ENCODE results near the gene IFNAR2. TPM values are rescaled to one million over a fixed set of nuclear protein-coding genes. Genes with fewer than 3 reads are reported as not detected.

The IFNAR2 gene
- total RNA-seq, 1 experiment from 2014 or later, result 28.2 TPM

GRCh38 chr21:33211732-33212131 lies 18.0 kb upstream of the IFNAR2 start:
- intact Hi-C loops (cut with micrococcal nuclease; ENCODE audit: unreplicated experiment), result no loop called here
- no peak overlapping the region for H3K27ac ChIP-seq (ENCODE audit: low read depth, low read length, poor library complexity, severe bottlenecking)
- H3K9me3 ChIP-seq (ENCODE audit: low read depth, low read length, poor library complexity, severe bottlenecking), result no peaks in the 10 kb centered on the region
- TF ChIP-seq EZH2 (IDR thresholded peaks at IDR 0.05; ENCODE audit: borderline replicate concordance, low read depth, low read length, poor library complexity, severe bottlenecking), result no peak
- no peak for TF ChIP-seq CTCF (conservative IDR thresholded peaks at IDR 0.05; ENCODE audit: low read depth, low read length)
- no TSS peak for BruUV-seq (replicated peaks)
- H3K36me3 ChIP-seq (ENCODE audit: insufficient read depth, low read length, poor library complexity, severe bottlenecking), result no peaks in the 10 kb centered on the region
- POLR2A ChIA-PET (ENCODE audit: low non-redundant PET), result no interaction called here
- no peaks in the 10 kb centered on the region for H3K27me3 ChIP-seq (replicated peaks; ENCODE audit: insufficient read depth, low read depth, low read length, poor library complexity)
- H3K4me3 ChIP-seq (ENCODE audit: low read depth, low read length, poor library complexity, severe bottlenecking), result no peak overlapping the region
- DNase-seq (ENCODE audit: low spot score), result no peak
- CTCF ChIA-PET, result no interaction called here
- no peaks in the 10 kb centered on the region for H3K4me1 ChIP-seq (ENCODE audit: insufficient read depth, low read length, poor library complexity, severe bottlenecking)

- intact Hi-C loops (cut with micrococcal nuclease; ENCODE audit: unreplicated experiment), result no loop called here
- TF ChIP-seq EZH2 (IDR thresholded peaks at IDR 0.05; ENCODE audit: borderline replicate concordance, low read depth, low read length, poor library complexity, severe bottlenecking) (no peak), CTCF (conservative IDR thresholded peaks at IDR 0.05; ENCODE audit: low read depth, low read length) (no peak)
- CTCF ChIA-PET, result no interaction called here
- POLR2A ChIA-PET (ENCODE audit: low non-redundant PET), result no interaction called here
- Histone ChIP-seq H3K27me3 (replicated peaks; ENCODE audit: insufficient read depth, low read depth, low read length, poor library complexity) (no peaks in the 10 kb centered on the region), H3K4me1 (ENCODE audit: insufficient read depth, low read length, poor library complexity, severe bottlenecking) (no peaks in the 10 kb centered on the region), H3K4me3 (ENCODE audit: low read depth, low read length, poor library complexity, severe bottlenecking) (no peak overlapping the region), H3K9me3 (ENCODE audit: low read depth, low read length, poor library complexity, severe bottlenecking) (no peaks in the 10 kb centered on the region), H3K27ac (ENCODE audit: low read depth, low read length, poor library complexity, severe bottlenecking) (no peak overlapping the region), H3K36me3 (ENCODE audit: insufficient read depth, low read length, poor library complexity, severe bottlenecking) (no peaks in the 10 kb centered on the region)
- DNase-seq (ENCODE audit: low spot score), result no peak
- BruUV-seq (replicated peaks), result no TSS peak
Observed at GRCh38 chr21:33212159-33212851, 17.4 kb upstream of the IFNAR2 start.

DNA sequence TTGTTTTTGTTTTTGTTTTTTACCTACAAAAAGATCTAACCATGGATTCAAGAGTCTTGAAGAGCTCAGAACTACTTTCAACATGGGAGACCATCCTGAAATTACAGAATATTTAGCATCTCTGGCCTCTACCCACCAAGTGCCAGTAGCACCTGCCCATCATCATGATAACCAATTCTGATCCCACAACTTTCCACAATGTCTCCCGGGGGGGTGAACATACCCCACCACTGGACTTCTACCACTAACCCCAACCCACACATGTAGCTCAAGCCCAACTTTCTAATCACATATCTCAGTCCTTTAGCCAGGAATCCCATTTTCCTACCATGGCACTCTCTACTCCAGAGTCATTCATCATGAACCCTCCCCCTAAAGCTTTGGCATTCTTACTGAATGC lies 15.7 kb upstream of the IFNAR2 start:
- TF ChIP-seq CTCF (conservative IDR thresholded peaks at IDR 0.05; ENCODE audit: low read depth, low read length), result no peak
- no peak for TF ChIP-seq EZH2 (IDR thresholded peaks at IDR 0.05; ENCODE audit: borderline replicate concordance, low read depth, low read length, poor library complexity, severe bottlenecking)
- ChIA-PET CTCF (no interaction called here), POLR2A (ENCODE audit: low non-redundant PET) (no interaction called here)
- Histone ChIP-seq H3K27me3 (replicated peaks; ENCODE audit: insufficient read depth, low read depth, low read length, poor library complexity) (no peaks in the 10 kb centered on the region), H3K27ac (ENCODE audit: low read depth, low read length, poor library complexity, severe bottlenecking) (no peak overlapping the region), H3K4me3 (ENCODE audit: low read depth, low read length, poor library complexity, severe bottlenecking) (no peak overlapping the region), H3K4me1 (ENCODE audit: insufficient read depth, low read length, poor library complexity, severe bottlenecking) (no peaks in the 10 kb centered on the region), H3K9me3 (ENCODE audit: low read depth, low read length, poor library complexity, severe bottlenecking) (no peaks in the 10 kb centered on the region), H3K36me3 (ENCODE audit: insufficient read depth, low read length, poor library complexity, severe bottlenecking) (no peaks in the 10 kb centered on the region)
- BruUV-seq (replicated peaks), result no TSS peak
- intact Hi-C loops (cut with micrococcal nuclease; ENCODE audit: unreplicated experiment), result no loop called here
- DNase-seq (ENCODE audit: low spot score), result no peak

Measured in A673 (cell line).